ENCODE measurements around the gene MTERF1.
"Not testable (repeated sequence)": the region's sequence is repeated elsewhere in the genome, so short reads cannot be mapped to it uniquely, and the experiment has no call there.

The MTERF1 gene

GRCh38 chr7:91892821-91893340 is 12.4 kb upstream of the MTERF1 start:
- no peak overlapping the region for H3K4me2 ChIP-seq (ENCODE audit: low read length)
- H3K4me3 ChIP-seq (ENCODE audit: low read length), result no peak overlapping the region
- no peaks in the 10 kb centered on the region for H3K4me1 ChIP-seq (ENCODE audit: control insufficient read depth, low read length)
- no peaks in the 10 kb centered on the region for H3K9me2 ChIP-seq (replicated peaks; ENCODE audit: control insufficient read depth, low read length)
- H3K27me3 ChIP-seq (ENCODE audit: control insufficient read depth, low read length), result no peaks in the 10 kb centered on the region
- H3F3A ChIP-seq (ENCODE audit: control insufficient read depth, insufficient read depth), result no peaks in the 10 kb centered on the region
- TF ChIP-seq CTCF (IDR thresholded peaks at IDR 0.05; ENCODE audit: low read depth, low read length, poor library complexity, severe bottlenecking), result no peak
- no peak for TF ChIP-seq EZH2phosphoT487 (IDR thresholded peaks at IDR 0.05; ENCODE audit: borderline replicate concordance, low read length)
- no peaks in the 10 kb centered on the region for H3K36me3 ChIP-seq (ENCODE audit: control insufficient read depth, low read length)
- no peaks in the 10 kb centered on the region for H3K79me2 ChIP-seq (ENCODE audit: control insufficient read depth, low read length)
- H3K27ac ChIP-seq (ENCODE audit: low read depth, low read length), result no peak overlapping the region
- no peaks in the 10 kb centered on the region for H3K9me3 ChIP-seq (ENCODE audit: control insufficient read depth, insufficient read depth, low read length)
- H4K20me1 ChIP-seq (ENCODE audit: control insufficient read depth, insufficient read depth, low read depth, low read length), result no peaks in the 10 kb centered on the region

DNA sequence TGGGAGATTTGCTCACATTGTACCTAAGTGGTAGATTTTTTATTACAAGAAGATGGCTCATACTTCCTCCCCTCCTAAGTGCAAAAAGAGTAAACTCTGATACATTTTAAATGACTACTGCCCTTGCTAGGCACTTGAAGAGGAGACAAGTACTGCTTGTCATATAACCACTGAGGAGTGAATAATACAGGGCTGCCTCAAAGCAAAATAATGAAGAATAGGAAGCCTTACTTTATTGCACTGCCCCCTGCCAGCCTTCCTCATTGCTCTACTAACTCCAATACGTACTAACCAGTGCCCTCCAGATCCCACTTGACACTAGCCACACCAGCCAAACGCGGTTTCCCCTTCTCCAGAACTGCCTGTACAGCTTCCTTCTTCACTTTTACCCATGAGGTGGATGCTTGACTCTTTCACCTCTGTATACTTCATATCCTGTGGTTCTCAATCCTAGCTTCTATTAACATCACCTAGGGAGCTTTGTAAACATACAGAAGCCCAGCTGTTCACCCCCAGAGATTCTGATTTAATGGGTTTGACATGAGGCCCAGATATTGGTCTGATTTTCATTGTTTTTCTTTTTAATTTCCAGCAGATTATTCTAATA is 11.7 kb upstream of the MTERF1 start:
- H3K4me3 ChIP-seq (ENCODE audit: low read length), result no peak overlapping the region
- H3K4me1 ChIP-seq (ENCODE audit: control insufficient read depth, low read length), result no peaks in the 10 kb centered on the region
- H3F3A ChIP-seq (ENCODE audit: control insufficient read depth, insufficient read depth), result no peaks in the 10 kb centered on the region
- no peaks in the 10 kb centered on the region for H3K79me2 ChIP-seq (ENCODE audit: control insufficient read depth, low read length)
- no peaks in the 10 kb centered on the region for H3K36me3 ChIP-seq (ENCODE audit: control insufficient read depth, low read length)
- H4K20me1 ChIP-seq (ENCODE audit: control insufficient read depth, insufficient read depth, low read depth, low read length), result no peaks in the 10 kb centered on the region
- TF ChIP-seq EZH2phosphoT487 (IDR thresholded peaks at IDR 0.05; ENCODE audit: borderline replicate concordance, low read length), result no peak
- TF ChIP-seq CTCF (IDR thresholded peaks at IDR 0.05; ENCODE audit: low read depth, low read length, poor library complexity, severe bottlenecking), result no peak
- no peak overlapping the region for H3K27ac ChIP-seq (ENCODE audit: low read depth, low read length)
- no peaks in the 10 kb centered on the region for H3K9me2 ChIP-seq (replicated peaks; ENCODE audit: control insufficient read depth, low read length)
- H3K4me2 ChIP-seq (ENCODE audit: low read length), result no peak overlapping the region
- no peaks in the 10 kb centered on the region for H3K27me3 ChIP-seq (ENCODE audit: control insufficient read depth, low read length)
- no peaks in the 10 kb centered on the region for H3K9me3 ChIP-seq (ENCODE audit: control insufficient read depth, insufficient read depth, low read length)

DNA sequence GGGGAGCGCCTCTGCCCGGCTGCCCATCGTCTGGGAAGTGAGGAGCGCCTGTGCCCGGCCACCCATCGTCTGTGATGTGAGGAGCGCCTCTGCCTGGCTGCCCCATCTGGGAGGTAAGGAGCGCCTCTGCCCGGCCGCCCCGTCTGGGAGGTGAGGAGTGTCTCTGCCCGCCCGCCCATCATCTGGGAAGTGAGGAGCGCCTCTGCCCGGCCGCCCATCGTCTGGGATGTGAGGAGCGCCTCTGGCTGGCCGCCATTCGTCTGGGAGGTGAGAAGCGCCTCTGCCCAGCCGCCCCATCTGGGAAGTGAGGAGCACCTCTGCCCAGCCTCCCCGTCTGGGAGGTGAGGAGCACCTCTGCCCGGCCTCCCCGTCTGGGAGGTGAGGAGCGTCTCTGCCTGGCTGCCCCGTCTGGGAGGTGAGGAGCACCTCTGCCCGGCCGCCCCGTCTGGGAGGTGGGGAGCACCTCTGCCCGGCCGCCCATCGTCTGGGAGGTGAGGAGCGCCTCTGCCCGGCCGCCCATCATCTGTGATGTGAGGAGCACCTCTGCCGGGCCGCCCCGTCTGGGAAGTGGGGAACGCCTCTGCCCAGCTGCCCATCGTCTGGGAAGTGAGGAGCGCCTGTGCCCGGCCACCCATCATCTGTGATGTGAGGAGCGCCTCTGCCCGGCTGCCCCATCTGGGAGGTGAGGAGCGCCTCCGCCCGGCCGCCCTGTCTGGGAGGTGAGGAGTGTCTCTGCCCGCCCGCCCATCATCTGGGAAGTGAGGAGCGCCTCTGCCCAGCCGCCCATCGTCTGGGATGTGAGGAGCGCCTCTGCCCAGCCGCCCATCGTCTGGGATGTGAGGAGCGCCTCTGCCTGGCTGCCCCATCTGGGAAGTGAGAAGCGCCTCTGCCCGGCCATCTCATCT is 8.0 kb upstream of the MTERF1 start:
- not testable (repeated sequence) for H3K4me1 ChIP-seq (ENCODE audit: control insufficient read depth, low read length); H4K20me1 ChIP-seq (ENCODE audit: control insufficient read depth, insufficient read depth, low read depth, low read length); H3K27me3 ChIP-seq (ENCODE audit: control insufficient read depth, low read length); H3K4me2 ChIP-seq (ENCODE audit: low read length); H3K79me2 ChIP-seq (ENCODE audit: control insufficient read depth, low read length); H3K36me3 ChIP-seq (ENCODE audit: control insufficient read depth, low read length); H3K9me2 ChIP-seq (replicated peaks; ENCODE audit: control insufficient read depth, low read length); H3K4me3 ChIP-seq (ENCODE audit: low read length); H3F3A ChIP-seq (ENCODE audit: control insufficient read depth, insufficient read depth); H3K9me3 ChIP-seq (ENCODE audit: control insufficient read depth, insufficient read depth, low read length); H3K27ac ChIP-seq (ENCODE audit: low read depth, low read length)

- H3K9me2 ChIP-seq (replicated peaks; ENCODE audit: control insufficient read depth, low read length); H3K4me1 ChIP-seq (ENCODE audit: control insufficient read depth, low read length); H3K4me2 ChIP-seq (ENCODE audit: low read length); H3K9me3 ChIP-seq (ENCODE audit: control insufficient read depth, insufficient read depth, low read length); H3K79me2 ChIP-seq (ENCODE audit: control insufficient read depth, low read length); H3K4me3 ChIP-seq (ENCODE audit: low read length); H3K27me3 ChIP-seq (ENCODE audit: control insufficient read depth, low read length); H3F3A ChIP-seq (ENCODE audit: control insufficient read depth, insufficient read depth); H4K20me1 ChIP-seq (ENCODE audit: control insufficient read depth, insufficient read depth, low read depth, low read length); H3K27ac ChIP-seq (ENCODE audit: low read depth, low read length); H3K36me3 ChIP-seq (ENCODE audit: control insufficient read depth, low read length): not testable (repeated sequence)
Measured at GRCh38 chr7:91887336-91888213, 7.1 kb upstream of the MTERF1 start.
